Activated CD4-positive, alpha-beta T cell treated with anti-CD3 and anti-CD28 coated beads, Interleukin-2, amount 10 ng/mL, durations not matched to agents 7 days and 5 days (primary cell): ENCODE results near the gene RNF220. TPM values are rescaled to one million over a fixed set of nuclear protein-coding genes. Genes with fewer than 3 reads are reported as not detected.

ENCODE experiments used
- CTCF ChIA-PET: fragments of 350-600 bp; sonication (Branson Sonifier 250); formaldehyde crosslinking; loops from one replicate; lab custom pipeline; 2021; ENCODE audit warnings: antibody characterized with exemption; lab: Charles Lee
- POLR2A ChIA-PET: fragments of 350-600 bp; sonication (Branson Sonifier 250); formaldehyde crosslinking; loops from one replicate; lab custom pipeline; 2021; ENCODE audit warnings: antibody characterized with exemption; lab: Charles Lee
- DNase-seq: peaks from one replicate; pipeline ENCODE4 v3.0.0-alpha.2; 2020
- H3K27ac Mint-ChIP-seq: one replicate; pipeline ENCODE4 v1.8.0; 2021; ENCODE audit warnings: mild to moderate bottlenecking, moderate library complexity, mixed read lengths
- H3K27me3 Mint-ChIP-seq: one replicate; pipeline ENCODE4 v1.8.0; 2021; ENCODE audit warnings: mixed read lengths
- H3K36me3 Mint-ChIP-seq: one replicate; pipeline ENCODE4 v1.8.0; 2021; ENCODE audit warnings: low read depth, mixed read lengths
- H3K4me1 Mint-ChIP-seq: one replicate; pipeline ENCODE4 v1.8.0; 2021; ENCODE audit warnings: mixed read lengths
- H3K4me3 Mint-ChIP-seq: one replicate; pipeline ENCODE4 v1.8.0; 2021; ENCODE audit warnings: mild to moderate bottlenecking, moderate library complexity, mixed read lengths
- H3K9me3 Mint-ChIP-seq: one replicate; pipeline ENCODE4 v1.8.0; 2021; ENCODE audit warnings: mixed read lengths
- total RNA-seq, 2 experiments: library from RNA; stranded (reverse); gene quantifications; one replicate each; pipeline ENCODE4 v1.2.3, GENCODE V29; 2021

Gene RNF220
- total RNA-seq, 2 experiments from 2014 or later: 82.9 to 88.4 TPM

DNA sequence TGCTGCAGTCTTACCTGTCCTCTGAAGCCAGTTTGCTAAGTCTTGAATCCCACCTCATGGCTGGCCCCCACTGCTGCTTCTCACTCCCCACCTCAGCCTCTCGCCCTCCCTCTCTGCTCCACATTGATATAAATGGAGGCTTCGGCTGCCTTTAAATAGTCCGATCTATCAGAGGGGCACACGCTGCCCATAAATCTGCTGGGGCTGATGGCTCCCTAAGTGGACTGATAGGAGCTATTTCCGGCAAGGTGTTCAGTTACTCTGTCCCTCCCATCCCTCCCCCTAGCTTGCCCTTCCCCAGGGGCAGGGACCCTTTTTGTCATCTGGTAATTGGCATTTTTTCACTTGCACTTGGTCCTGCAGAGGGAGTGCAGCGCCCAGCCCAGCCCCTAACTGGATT, 160.8 kb downstream of the RNF220 start:
- Mint-ChIP-seq H3K27me3 (peaks cover 10% of the 10 kb centered on the region), H3K36me3 (no peaks in the 10 kb centered on the region), H3K4me3 (no peak overlapping the region), H3K9me3 (no peaks in the 10 kb centered on the region), H3K4me1 (peaks cover 3% of the 10 kb centered on the region), H3K27ac (no peak overlapping the region)
- DNase-seq: no peak
- POLR2A ChIA-PET: no interaction called here
- CTCF ChIA-PET: no interaction called here

DNA sequence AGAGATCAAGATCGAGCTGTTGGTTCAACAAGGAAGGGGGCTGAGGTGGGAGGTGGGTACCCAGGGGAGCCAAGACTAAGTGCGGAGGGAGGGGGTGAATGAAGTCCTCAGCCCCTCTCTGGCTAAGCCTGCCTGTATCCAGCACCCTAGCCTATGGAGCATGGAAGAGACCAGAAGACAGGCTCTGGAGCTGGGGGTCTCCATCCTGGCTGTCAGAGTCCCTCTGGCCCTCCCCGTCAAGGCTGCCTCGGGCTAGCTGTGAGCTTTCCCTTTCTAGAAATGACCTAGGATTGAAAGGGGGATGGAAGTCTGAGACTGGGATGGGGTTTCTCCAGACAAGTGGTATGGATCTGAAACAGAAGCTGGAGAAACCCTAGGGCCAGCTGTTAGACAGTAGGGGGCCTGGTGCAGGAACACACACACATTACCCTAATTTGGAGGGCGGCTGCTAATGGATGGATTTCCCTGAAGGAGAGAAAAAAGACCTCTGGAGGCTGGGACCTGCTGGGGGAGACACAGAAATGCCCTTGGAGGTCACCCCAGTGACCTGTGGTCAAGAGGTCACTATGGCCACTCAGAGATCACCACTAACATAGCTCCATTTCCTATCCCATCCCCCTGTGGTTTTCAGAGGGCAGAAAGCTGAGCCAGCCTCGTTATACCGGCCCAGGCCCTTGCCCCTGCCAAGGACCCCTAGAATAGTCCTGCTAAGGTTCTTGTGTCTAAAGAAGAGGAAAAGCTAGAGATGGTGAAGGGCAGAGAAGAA, 161.4 kb downstream of the RNF220 start:
- H3K27ac Mint-ChIP-seq: no peak overlapping the region
- no peaks in the 10 kb centered on the region for H3K36me3 Mint-ChIP-seq
- H3K4me1 Mint-ChIP-seq: no peaks in the 10 kb centered on the region
- ChIA-PET CTCF (no interaction called here), POLR2A (no interaction called here)
- no peaks in the 10 kb centered on the region for H3K9me3 Mint-ChIP-seq
- no peak for DNase-seq
- no peak overlapping the region for H3K4me3 Mint-ChIP-seq
- H3K27me3 Mint-ChIP-seq: peaks cover 10% of the 10 kb centered on the region

DNA sequence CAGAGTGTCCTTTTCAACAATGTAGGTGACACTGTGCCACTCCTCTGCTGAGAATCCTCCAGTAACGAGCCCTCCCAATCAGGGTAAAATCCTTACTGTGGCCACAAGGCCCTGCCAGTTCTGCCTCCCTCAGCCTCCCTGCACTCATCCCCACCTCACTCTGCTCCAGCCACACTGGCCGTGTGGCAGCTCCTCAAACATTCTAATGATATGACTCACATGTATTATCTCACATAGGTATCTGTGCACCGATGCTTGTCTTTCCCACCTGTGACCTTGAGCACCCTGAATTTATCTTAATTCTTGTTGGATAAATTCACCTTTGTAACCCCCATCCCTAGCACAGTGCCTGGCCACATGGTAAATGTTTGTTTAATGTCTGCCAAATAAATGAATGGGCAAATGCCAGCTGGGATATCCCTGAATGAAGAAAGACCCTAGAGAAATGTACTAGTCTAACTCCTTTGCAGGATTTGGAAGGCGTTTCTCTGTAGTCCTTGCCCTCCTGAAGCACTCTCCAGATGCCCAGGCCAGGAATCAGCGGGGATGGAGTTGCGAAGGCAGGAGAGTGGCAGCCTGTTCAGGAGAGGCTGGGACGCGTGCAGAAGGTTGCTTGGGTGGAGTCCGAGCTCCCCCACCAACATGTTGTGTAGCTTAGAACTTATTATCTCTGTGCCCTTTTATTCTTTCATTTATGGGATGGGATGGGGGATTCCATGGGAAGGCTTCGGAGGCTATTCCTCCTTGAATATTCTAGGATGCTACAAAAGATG, 163.3 kb downstream of the RNF220 start:
- DNase-seq: no peak
- Mint-ChIP-seq H3K9me3 (no peaks in the 10 kb centered on the region), H3K4me1 (no peaks in the 10 kb centered on the region), H3K27ac (no peak overlapping the region), H3K4me3 (no peak overlapping the region), H3K27me3 (peaks cover 10% of the 10 kb centered on the region), H3K36me3 (no peaks in the 10 kb centered on the region)
- ChIA-PET CTCF (interaction anchor here (1.5 kb wide), 1 partner anchor 85 kb away, joined by 3 read pairs; no protein-coding TSS in a partner anchor), POLR2A (no interaction called here)

DNA sequence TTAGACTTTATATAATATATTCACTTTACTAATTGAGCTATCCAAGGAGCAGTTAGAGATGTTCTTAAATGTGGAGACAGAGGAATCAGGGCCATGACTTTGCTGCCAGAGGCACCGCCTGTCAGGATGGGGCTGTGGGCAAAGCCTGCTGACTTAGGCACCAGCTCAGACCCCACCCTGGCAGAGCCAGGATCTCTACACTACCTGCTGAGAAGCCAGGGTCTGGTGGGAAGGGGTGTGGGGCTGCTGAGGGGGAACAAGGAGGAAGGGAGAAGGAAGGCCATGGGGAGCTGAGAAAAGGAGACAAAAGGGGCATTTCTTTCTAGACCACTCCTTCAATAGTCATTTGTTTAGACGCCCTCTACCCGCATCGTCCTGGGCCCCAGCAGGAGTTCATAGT, 164.4 kb downstream of the RNF220 start:
- Mint-ChIP-seq H3K36me3 (no peaks in the 10 kb centered on the region), H3K4me1 (no peaks in the 10 kb centered on the region), H3K27ac (no peak overlapping the region), H3K4me3 (no peak overlapping the region), H3K27me3 (peaks cover 11% of the 10 kb centered on the region), H3K9me3 (no peaks in the 10 kb centered on the region)
- DNase-seq: no peak
- ChIA-PET POLR2A (no interaction called here), CTCF (interaction anchor here (0.9 to 1.5 kb wide), 2 partner anchors 18 to 84 kb away, joined by 3 read pairs; no protein-coding TSS in a partner anchor)

DNA sequence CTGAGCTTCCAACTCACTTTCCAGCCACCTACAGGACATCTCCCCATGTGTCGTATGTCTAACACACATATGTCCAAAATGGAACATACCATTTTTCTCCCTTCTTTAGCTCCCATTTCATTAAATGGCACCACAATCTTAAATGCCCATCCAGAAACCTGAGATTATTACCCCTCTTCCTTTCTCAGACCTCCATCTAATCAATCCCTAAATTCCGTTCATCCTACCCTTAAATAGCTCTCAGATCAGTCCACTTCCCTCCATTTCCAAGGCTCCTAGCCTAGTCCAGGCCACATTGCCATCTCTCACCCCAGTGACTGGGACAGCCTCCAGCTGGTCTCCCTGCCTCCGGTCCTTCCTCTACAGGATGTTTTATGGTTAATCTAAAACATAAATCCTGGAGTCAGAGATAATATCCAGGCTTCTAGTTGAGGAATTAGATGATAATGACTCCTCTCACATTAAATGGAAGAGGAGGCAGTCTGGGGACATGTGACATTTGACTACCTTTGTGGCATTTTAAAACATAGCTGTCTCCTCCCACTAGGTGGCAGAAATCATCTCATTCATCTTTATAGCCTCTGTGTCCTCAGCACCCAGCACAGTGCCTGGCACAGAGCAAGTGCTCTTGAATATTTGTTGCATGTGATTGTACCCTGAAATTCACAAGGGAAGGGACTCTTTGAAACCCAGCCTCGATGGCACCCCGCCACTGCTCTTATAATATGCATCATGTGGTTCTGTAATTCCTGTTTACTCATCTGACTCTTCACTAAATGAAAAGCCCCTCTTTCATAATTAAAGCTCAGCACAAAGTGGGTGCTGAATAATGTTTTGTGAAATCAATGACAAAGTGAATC, 166.9 kb downstream of the RNF220 start:
- Mint-ChIP-seq H3K36me3 (no peaks in the 10 kb centered on the region), H3K9me3 (no peaks in the 10 kb centered on the region), H3K4me3 (no peak overlapping the region), H3K27ac (no peak overlapping the region), H3K4me1 (no peaks in the 10 kb centered on the region), H3K27me3 (peaks cover 17% of the 10 kb centered on the region)
- ChIA-PET POLR2A (no interaction called here), CTCF (interaction anchor here (0.7 to 2.5 kb wide), 13 partner anchors 9 to 352 kb away, joined by 3 to 13 read pairs (median 3); no protein-coding TSS in a partner anchor)
- peak; percentile 42 for DNase-seq

DNA sequence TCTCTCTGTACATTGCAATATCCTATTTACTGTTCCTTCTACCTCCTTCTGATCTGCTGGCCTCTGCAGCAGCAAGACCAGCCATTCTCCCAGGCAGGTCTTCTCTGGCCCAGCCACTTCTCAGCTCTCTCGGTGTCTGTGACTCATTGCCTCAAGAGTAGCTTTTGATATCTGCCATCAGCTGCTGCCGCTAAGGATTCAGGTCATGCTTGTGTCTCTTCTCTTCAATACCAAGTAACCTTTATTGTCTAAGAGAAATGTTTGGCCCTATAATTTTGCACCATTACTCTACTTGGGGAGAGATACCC, 167.5 kb downstream of the RNF220 start:
- Mint-ChIP-seq H3K27me3 (peaks cover 22% of the 10 kb centered on the region), H3K36me3 (no peaks in the 10 kb centered on the region), H3K27ac (no peak overlapping the region), H3K4me1 (no peaks in the 10 kb centered on the region), H3K9me3 (no peaks in the 10 kb centered on the region), H3K4me3 (no peak overlapping the region)
- CTCF ChIA-PET: interaction anchor here (1.0 to 2.5 kb wide), 8 partner anchors 9 to 80 kb away, joined by 3 to 13 read pairs (median 4); no protein-coding TSS in a partner anchor
- POLR2A ChIA-PET: no interaction called here
- no peak for DNase-seq

DNA sequence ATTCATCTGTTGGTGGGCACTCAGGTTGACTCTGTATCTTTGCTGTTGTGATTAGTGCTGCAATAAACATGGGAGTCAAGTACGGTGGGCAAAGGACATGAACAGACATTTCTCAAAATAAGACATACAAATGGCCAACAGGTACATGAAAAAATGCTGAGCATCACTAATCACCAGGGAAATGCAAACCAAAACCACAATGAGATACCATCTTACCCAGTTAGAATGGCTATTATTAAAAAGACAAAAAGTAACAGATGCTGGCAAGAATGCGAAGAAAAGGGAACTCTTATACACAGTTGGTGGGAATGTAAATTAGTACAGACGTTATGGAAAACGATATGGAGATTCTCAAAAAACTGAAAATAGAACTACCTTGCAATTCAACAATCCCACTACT, 170.3 kb downstream of the RNF220 start:
- no peaks in the 10 kb centered on the region for H3K36me3 Mint-ChIP-seq
- no peak overlapping the region for H3K27ac Mint-ChIP-seq
- no peaks in the 10 kb centered on the region for H3K9me3 Mint-ChIP-seq
- ChIA-PET CTCF (no interaction called here), POLR2A (no interaction called here)
- no peak overlapping the region for H3K4me3 Mint-ChIP-seq
- DNase-seq: no peak
- H3K4me1 Mint-ChIP-seq: no peaks in the 10 kb centered on the region
- peaks cover 15% of the 10 kb centered on the region for H3K27me3 Mint-ChIP-seq

DNA sequence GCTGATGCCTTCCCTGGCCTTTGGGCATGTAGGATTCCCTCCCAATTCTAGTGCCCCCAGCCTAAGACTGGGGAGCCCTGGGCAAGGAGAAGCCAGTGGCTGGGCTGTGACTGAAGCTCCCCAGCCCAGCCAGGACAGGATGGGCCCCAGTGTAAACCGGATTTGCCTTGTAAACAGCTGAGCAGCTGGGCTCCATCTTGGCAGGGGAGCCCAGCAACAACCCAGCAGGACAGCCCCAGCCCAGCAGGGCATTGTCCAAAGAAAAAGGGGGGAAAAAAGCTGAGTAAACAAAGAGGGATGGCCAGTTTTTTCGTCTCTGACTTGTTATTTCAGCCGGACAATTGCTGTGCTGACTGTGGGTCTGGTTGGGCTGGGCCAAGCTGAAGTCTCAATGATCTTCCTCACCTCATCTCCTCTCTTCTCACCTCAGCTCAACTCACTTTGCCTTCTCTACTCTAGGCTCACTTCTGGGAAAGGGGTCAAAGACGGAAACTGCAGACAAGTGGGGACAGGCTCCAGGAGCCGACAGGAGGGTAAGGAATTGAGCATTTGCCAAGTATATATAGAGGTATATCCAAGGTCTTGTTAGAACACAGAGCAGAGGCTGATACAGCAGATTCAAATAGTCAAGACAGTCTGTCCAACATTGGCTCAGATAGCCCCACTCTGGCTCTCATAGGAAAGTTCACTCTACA, 171.5 kb downstream of the RNF220 start:
- CTCF ChIA-PET: no interaction called here
- H3K4me1 Mint-ChIP-seq: no peaks in the 10 kb centered on the region

DNA sequence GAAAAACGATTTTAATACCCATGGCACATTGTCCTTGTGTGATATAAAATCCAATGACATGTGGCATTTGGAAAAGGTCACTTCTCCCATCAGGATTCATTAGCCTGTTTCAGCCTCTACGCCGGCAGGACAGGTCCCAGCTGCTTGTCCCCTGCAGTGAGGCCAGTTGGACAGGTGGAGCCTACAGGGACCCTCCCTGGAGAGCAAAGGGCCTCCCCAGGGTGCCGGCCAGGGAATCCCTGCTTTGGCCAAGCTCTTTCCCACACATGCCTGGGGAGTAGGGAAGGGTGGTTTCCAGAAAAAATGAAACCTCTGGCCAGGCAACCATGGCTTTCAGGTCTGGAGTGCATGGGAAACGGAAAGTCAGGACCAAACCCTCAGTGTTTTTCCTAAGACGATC, 176.2 kb downstream of the RNF220 start:
- no peaks in the 10 kb centered on the region for H3K9me3 Mint-ChIP-seq
- H3K27me3 Mint-ChIP-seq: peaks cover 6% of the 10 kb centered on the region
- CTCF ChIA-PET: interaction anchor here (1.3 to 1.4 kb wide), 2 partner anchors 9 to 123 kb away, joined by 3 to 4 read pairs; no protein-coding TSS in a partner anchor
- no peaks in the 10 kb centered on the region for H3K36me3 Mint-ChIP-seq
- no peak for DNase-seq
- H3K4me3 Mint-ChIP-seq: no peak overlapping the region
- POLR2A ChIA-PET: no interaction called here
- no peak overlapping the region for H3K27ac Mint-ChIP-seq
- H3K4me1 Mint-ChIP-seq: no peaks in the 10 kb centered on the region

More for the DNA sequence above, 171.5 kb downstream of the RNF220 start:
- Mint-ChIP-seq H3K4me3 (no peak overlapping the region), H3K27me3 (peaks cover 13% of the 10 kb centered on the region), H3K27ac (no peak overlapping the region), H3K9me3 (no peaks in the 10 kb centered on the region), H3K36me3 (no peaks in the 10 kb centered on the region)
- DNase-seq: no peak
- POLR2A ChIA-PET: no interaction called here

DNA sequence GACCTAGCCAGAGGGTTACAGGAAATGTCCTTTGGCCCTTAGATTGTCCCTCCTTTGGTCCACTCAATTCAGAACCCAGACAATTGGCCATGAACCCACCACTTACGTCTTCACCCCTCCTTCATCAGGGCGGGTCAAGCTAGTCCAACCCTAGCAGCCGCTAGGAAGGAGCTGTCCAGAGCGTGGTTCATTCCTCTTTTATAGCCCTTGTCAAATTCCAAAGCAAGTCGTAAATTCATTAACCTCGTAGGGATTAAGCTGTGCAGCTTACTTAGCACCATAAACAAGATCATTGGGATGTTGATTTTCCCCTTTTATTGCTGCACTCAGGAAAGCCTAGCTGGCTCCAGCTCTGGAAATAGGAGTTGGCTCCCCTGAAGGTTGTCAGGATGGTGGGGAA, 179.1 kb downstream of the RNF220 start:
- Mint-ChIP-seq H3K4me3 (no peak overlapping the region), H3K27me3 (no peaks in the 10 kb centered on the region), H3K27ac (no peak overlapping the region), H3K4me1 (no peaks in the 10 kb centered on the region), H3K9me3 (no peaks in the 10 kb centered on the region), H3K36me3 (no peaks in the 10 kb centered on the region)
- POLR2A ChIA-PET: no interaction called here
- CTCF ChIA-PET: interaction anchor here (1.1 to 1.5 kb wide), 2 partner anchors 11 to 28 kb away, joined by 3 to 5 read pairs; no protein-coding TSS in a partner anchor
- no peak for DNase-seq

DNA sequence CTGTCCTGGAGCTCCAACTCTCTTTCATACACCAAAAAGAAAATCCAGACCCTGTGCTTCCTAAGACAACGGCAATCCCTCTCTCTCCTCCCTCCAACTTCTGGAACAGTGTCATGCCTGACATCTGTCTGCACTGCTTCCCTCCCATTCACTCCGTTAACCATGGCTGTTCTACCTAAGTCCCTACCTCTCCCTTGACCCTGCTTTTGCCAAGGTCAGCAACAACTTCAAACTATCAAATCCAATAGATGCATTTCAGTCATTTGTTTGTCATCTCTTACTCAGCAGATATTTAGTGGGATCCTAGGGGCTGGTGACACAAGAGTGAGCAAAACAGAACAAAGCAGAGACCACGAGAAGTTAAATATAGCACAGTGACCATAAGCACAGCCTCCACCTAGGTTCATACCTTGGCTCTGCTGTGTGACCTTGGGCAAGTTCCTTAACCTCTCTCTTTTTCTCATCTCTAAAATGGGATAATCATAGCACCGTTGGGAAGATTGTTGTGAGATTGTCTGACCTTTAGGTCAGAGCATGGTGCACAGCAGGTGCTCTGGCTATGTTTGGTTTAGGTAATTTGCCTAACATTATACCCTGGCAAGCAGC, 180.4 kb downstream of the RNF220 start:
- no peaks in the 10 kb centered on the region for H3K4me1 Mint-ChIP-seq
- H3K27me3 Mint-ChIP-seq: no peaks in the 10 kb centered on the region
- no peak overlapping the region for H3K27ac Mint-ChIP-seq
- DNase-seq: no peak
- ChIA-PET POLR2A (no interaction called here), CTCF (interaction anchor here (1.1 to 1.7 kb wide), 2 partner anchors 9 to 27 kb away, joined by 3 to 4 read pairs; no protein-coding TSS in a partner anchor)
- no peaks in the 10 kb centered on the region for H3K36me3 Mint-ChIP-seq
- H3K4me3 Mint-ChIP-seq: no peak overlapping the region
- no peaks in the 10 kb centered on the region for H3K9me3 Mint-ChIP-seq
